ENCODE measurements around the gene NBEA.

GRCh38 chr13:35474496-35475211 is 532.6 kb downstream of the NBEA start:
- TF ChIP-seq, protein P1, sequence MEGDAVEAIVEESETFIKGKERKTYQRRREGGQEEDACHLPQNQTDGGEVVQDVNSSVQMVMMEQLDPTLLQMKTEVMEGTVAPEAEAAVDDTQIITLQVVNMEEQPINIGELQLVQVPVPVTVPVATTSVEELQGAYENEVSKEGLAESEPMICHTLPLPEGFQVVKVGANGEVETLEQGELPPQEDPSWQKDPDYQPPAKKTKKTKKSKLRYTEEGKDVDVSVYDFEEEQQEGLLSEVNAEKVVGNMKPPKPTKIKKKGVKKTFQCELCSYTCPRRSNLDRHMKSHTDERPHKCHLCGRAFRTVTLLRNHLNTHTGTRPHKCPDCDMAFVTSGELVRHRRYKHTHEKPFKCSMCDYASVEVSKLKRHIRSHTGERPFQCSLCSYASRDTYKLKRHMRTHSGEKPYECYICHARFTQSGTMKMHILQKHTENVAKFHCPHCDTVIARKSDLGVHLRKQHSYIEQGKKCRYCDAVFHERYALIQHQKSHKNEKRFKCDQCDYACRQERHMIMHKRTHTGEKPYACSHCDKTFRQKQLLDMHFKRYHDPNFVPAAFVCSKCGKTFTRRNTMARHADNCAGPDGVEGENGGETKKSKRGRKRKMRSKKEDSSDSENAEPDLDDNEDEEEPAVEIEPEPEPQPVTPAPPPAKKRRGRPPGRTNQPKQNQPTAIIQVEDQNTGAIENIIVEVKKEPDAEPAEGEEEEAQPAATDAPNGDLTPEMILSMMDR (IDR thresholded peaks at IDR 0.05): no peak
- TF ChIP-seq EP300 (IDR thresholded peaks at IDR 0.05) (no peak), POLR2AphosphoS5 (IDR thresholded peaks at IDR 0.05) (no peak), POLR2A (IDR thresholded peaks at IDR 0.05) (no peak)

Measured in stomach (tissue), 4 donors.